HEK293 (cell line): Measurements from ENCODE around the gene ZNF423.

Experiments
- CTCF ChIA-PET: fragments of 350-600 bp; formaldehyde crosslinking; extraction: SDS; loops from one replicate; lab custom pipeline; 2021; ENCODE audit warnings: antibody characterized with exemption; lab: Yijun Ruan, JAX
- POLR2A ChIA-PET: fragments of 300-600 bp; formaldehyde crosslinking; extraction: SDS; loops from one replicate; lab custom pipeline; 2020; ENCODE audit warnings: antibody characterized with exemption, inconsistent platforms; lab: Yijun Ruan, JAX
- H3K27ac ChIP-seq: fragments of 200-500 bp; sonication (Bioruptor generic); 2 replicates; pipeline ENCODE4 v1.5.1; 2014; ENCODE audit warnings: low read depth, low read length, control low read depth, inconsistent platforms; ENCODE audit errors: extremely low read depth
- H3K36me3 ChIP-seq, 2 experiments: fragments of 200-500 bp in 1 of 2; sonication (Bioruptor generic) in 1 of 2; 1 replicate in 1 of 2; 2 replicates in 1 of 2; pipeline ENCODE4 v1.5.1; 2014 to 2017; ENCODE audit warnings: inconsistent platforms in 2 of 2, low read length in 2 of 2; ENCODE audit not compliant: control insufficient read depth in 2 of 2, insufficient read depth in 1 of 2
- H3K4me1 ChIP-seq: fragments of 200-500 bp; sonication (Bioruptor generic); 2 replicates; pipeline ENCODE4 v1.5.1; 2014; ENCODE audit warnings: mild to moderate bottlenecking, low read length, inconsistent platforms; ENCODE audit not compliant: control insufficient read depth, insufficient read depth
- H3K4me3 ChIP-seq: 2 replicates; pipeline ENCODE4 v1.5.1; 2011; ENCODE audit warnings: low read depth, mild to moderate bottlenecking, control low read depth, low read length, moderate library complexity
- H3K9me3 ChIP-seq: fragments of 200-500 bp; sonication (Bioruptor generic); 2 replicates; pipeline ENCODE4 v1.5.1; 2014; ENCODE audit warnings: low read depth, low read length, inconsistent platforms; ENCODE audit not compliant: control insufficient read depth, insufficient read depth
- GLIS1 ChIP-seq: fragments of 450-650 bp; formaldehyde crosslinking; IDR thresholded peaks from 2 replicates; pipeline ENCODE4 v1.5.1; 2016; ENCODE audit warnings: missing biosample characterization, missing genetic modification characterization
- KLF7 ChIP-seq: fragments of 450-650 bp; formaldehyde crosslinking; IDR thresholded peaks from 2 replicates; pipeline ENCODE4 v1.5.1; 2016; ENCODE audit warnings: missing biosample characterization, missing genetic modification characterization, borderline replicate concordance
- SP2 ChIP-seq: fragments of 450-650 bp; formaldehyde crosslinking; IDR thresholded peaks from 2 replicates; pipeline ENCODE4 v1.5.1; 2016; ENCODE audit warnings: missing biosample characterization, missing genetic modification characterization
- ZNF112 ChIP-seq: fragments of 450-650 bp; formaldehyde crosslinking; IDR thresholded peaks from 2 replicates; pipeline ENCODE4 v1.5.0; 2017; ENCODE audit warnings: missing biosample characterization, missing genetic modification characterization
- ZNF121 ChIP-seq: fragments of 450-650 bp; formaldehyde crosslinking; IDR thresholded peaks from 2 replicates; pipeline ENCODE4 v1.5.1; 2016; ENCODE audit warnings: missing biosample characterization, missing genetic modification characterization
- ZNF184 ChIP-seq: fragments of 450-650 bp; IDR thresholded peaks from 2 replicates; pipeline ENCODE4 v1.5.1; 2018; ENCODE audit warnings: missing biosample characterization, mild to moderate bottlenecking, missing genetic modification characterization
- ZNF214 ChIP-seq: fragments of 450-650 bp; formaldehyde crosslinking; IDR thresholded peaks from 2 replicates; pipeline ENCODE4 v1.5.1; 2017; ENCODE audit warnings: missing biosample characterization, mild to moderate bottlenecking, missing genetic modification characterization, borderline replicate concordance
- ZNF239 ChIP-seq: fragments of 450-650 bp; formaldehyde crosslinking; IDR thresholded peaks from 2 replicates; pipeline ENCODE4 v1.5.1; 2016; ENCODE audit warnings: missing biosample characterization, missing genetic modification characterization
- ZNF48 ChIP-seq: fragments of 450-650 bp; formaldehyde crosslinking; IDR thresholded peaks from 2 replicates; pipeline ENCODE4 v1.5.1; 2016; ENCODE audit warnings: missing biosample characterization, missing genetic modification characterization
- ZNF544 ChIP-seq: fragments of 450-650 bp; formaldehyde crosslinking; IDR thresholded peaks from 2 replicates; pipeline ENCODE4 v1.5.0; 2017; ENCODE audit warnings: missing biosample characterization, missing genetic modification characterization
- ZNF600 ChIP-seq: fragments of 450-650 bp; formaldehyde crosslinking; IDR thresholded peaks from 2 replicates; pipeline ENCODE4 v1.5.1; 2016; ENCODE audit warnings: missing biosample characterization, missing genetic modification characterization
- ZNF610 ChIP-seq: fragments of 450-650 bp; formaldehyde crosslinking; IDR thresholded peaks from 2 replicates; pipeline ENCODE4 v1.5.1; 2016; ENCODE audit warnings: missing biosample characterization, missing genetic modification characterization, borderline replicate concordance
- ZNF660 ChIP-seq: fragments of 450-650 bp; IDR thresholded peaks from 2 replicates; pipeline ENCODE4 v1.5.1; 2018; ENCODE audit warnings: missing biosample characterization, mild to moderate bottlenecking, missing genetic modification characterization
- ZNF791 ChIP-seq: fragments of 450-650 bp; formaldehyde crosslinking; IDR thresholded peaks from 2 replicates; pipeline ENCODE4 v1.5.1; 2016; ENCODE audit warnings: missing biosample characterization, missing genetic modification characterization
- ZXDB ChIP-seq: fragments of 450-650 bp; formaldehyde crosslinking; IDR thresholded peaks from 2 replicates; pipeline ENCODE4 v1.5.1; 2016; ENCODE audit warnings: missing biosample characterization, missing genetic modification characterization
- TF ChIP-seq, protein P1 (sequence below): fragments of 450-650 bp; formaldehyde crosslinking; IDR thresholded peaks from 2 replicates; pipeline ENCODE4 v1.5.1; 2016; ENCODE audit warnings: missing biosample characterization, missing genetic modification characterization
- TF ChIP-seq, protein P2 (sequence below): fragments of 450-650 bp; formaldehyde crosslinking; IDR thresholded peaks from 2 replicates; pipeline ENCODE4 v1.5.1; 2016; ENCODE audit warnings: missing biosample characterization, missing genetic modification characterization
- TF ChIP-seq, protein P3 (sequence below): fragments of 450-650 bp; formaldehyde crosslinking; IDR thresholded peaks from 2 replicates; pipeline ENCODE4 v1.5.1; 2016; ENCODE audit warnings: missing biosample characterization, missing genetic modification characterization
- TF ChIP-seq, protein P4 (sequence below): fragments of 450-650 bp; formaldehyde crosslinking; IDR thresholded peaks from 2 replicates; pipeline ENCODE4 v1.5.1; 2016; ENCODE audit warnings: missing biosample characterization, missing genetic modification characterization

ZNF423 gene

DNA sequence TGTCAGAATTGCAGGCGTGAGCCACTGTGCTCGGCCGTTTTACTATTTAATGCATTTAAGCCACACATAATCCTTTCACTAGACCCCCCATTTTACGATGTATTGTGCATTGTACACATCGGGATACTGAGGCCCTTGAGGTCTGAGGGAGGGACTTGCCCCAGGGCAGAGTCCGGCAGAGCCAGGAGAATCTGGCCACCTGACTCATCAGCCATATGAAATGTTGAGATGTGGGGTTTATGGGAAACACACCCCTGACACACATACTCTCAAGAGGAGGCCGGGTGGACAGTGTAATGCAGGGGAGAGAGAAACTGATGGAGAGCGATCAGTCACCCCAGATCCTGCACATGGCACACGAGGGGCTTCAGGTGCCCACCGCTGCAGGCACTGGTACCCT lies 196.6 kb downstream of the ZNF423 start:
- no peaks in the 10 kb centered on the region for H3K9me3 ChIP-seq
- TF ChIP-seq, protein P1, sequence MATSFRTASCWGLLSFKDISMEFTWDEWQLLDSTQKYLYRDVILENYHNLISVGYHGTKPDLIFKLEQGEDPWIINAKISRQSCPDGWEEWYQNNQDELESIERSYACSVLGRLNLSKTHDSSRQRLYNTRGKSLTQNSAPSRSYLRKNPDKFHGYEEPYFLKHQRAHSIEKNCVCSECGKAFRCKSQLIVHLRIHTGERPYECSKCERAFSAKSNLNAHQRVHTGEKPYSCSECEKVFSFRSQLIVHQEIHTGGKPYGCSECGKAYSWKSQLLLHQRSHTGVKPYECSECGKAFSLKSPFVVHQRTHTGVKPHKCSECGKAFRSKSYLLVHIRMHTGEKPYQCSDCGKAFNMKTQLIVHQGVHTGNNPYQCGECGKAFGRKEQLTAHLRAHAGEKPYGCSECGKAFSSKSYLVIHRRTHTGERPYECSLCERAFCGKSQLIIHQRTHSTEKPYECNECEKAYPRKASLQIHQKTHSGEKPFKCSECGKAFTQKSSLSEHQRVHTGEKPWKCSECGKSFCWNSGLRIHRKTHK (tag by site-specific recombination), result no peak
- TF ChIP-seq ZNF544 (tag by site-specific recombination) (no peak), ZNF791 (tag by site-specific recombination) (no peak), ZNF48 (tag by site-specific recombination) (no peak)
- no peaks in the 10 kb centered on the region for H3K36me3 ChIP-seq
- H3K4me1 ChIP-seq, result no peaks in the 10 kb centered on the region
- POLR2A ChIA-PET, result no interaction called here
- CTCF ChIA-PET, result interaction anchor here (0.5 kb wide), 1 partner anchor 218 kb away, joined by 3 read pairs; no protein-coding TSS in a partner anchor
- H3K27ac ChIP-seq, result no peak overlapping the region
- H3K4me3 ChIP-seq, result no peak overlapping the region

DNA sequence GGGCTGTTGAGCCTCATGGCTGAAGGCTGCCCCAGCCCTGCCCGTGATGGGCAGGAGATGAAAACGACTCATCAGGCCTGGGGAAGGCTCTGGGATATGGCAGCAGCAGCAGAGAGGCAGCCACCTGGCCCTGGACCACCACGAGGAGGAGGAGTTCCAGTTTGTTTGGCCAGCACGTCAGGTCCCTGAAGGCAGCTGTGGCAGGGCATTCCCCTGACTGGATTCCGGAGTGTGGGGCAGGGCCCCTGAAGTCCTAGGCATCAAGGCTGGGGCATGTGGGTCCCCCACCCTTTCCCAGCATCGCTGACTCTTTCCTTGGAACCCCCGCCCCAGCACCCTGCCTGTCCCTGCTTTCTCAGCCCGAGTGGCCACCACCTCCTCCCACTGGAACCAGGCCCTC lies 197.4 kb downstream of the ZNF423 start:
- TF ChIP-seq KLF7 (tag by site-specific recombination), result no peak
- TF ChIP-seq ZNF660 (tag by site-specific recombination), result no peak
- no peak for TF ChIP-seq ZNF239 (tag by site-specific recombination)
- TF ChIP-seq ZNF214 (tag by site-specific recombination), result no peak
- no peak for TF ChIP-seq ZNF48 (tag by site-specific recombination)
- TF ChIP-seq ZNF121 (tag by site-specific recombination), result no peak
- no peak for TF ChIP-seq GLIS1 (tag by site-specific recombination)
- TF ChIP-seq, protein P2, sequence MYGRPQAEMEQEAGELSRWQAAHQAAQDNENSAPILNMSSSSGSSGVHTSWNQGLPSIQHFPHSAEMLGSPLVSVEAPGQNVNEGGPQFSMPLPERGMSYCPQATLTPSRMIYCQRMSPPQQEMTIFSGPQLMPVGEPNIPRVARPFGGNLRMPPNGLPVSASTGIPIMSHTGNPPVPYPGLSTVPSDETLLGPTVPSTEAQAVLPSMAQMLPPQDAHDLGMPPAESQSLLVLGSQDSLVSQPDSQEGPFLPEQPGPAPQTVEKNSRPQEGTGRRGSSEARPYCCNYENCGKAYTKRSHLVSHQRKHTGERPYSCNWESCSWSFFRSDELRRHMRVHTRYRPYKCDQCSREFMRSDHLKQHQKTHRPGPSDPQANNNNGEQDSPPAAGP, result no peak
- TF ChIP-seq ZNF600 (tag by site-specific recombination), result no peak
- no peak for TF ChIP-seq ZXDB
- ChIA-PET CTCF (no interaction called here), POLR2A (no interaction called here)
- Histone ChIP-seq H3K27ac (no peak overlapping the region), H3K9me3 (no peaks in the 10 kb centered on the region), H3K4me1 (no peaks in the 10 kb centered on the region), H3K4me3 (no peak overlapping the region), H3K36me3 (no peaks in the 10 kb centered on the region)

DNA sequence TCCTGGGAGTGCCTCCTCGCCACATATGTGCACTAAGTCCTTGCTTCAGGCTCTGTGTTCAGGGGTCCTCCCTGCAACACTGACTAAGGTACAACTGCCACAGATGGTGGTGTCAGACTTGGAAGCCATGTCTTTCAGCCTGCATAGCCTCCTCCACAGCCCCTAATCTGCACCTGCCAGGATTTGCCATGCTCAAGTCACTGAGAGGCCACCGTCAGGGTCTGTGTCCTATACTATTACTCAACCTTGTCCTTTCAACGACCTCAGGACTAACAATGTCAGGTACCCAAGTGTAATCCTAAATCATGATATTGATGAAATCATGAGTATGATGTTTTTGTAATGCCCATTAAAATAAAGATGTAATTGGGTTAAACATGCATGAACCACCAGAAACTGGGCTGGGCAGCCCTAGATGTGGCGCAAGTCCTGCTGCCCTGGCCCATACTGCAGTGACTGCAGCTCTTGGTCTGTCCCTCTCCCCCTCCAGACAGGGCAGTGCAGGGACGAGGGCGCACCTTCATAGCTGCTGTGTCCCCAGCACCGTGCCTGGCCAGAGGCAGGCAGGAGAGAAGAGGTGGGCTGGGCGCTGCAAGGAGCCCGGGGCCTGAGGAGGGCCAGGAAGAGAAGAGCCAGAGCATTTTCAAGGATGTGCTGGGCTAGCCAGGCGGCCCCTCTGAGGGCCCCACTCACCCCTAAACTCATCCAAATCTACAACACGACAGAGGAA lies 198.0 kb downstream of the ZNF423 start:
- H3K4me3 ChIP-seq, result no peak overlapping the region
- H3K4me1 ChIP-seq, result no peaks in the 10 kb centered on the region
- CTCF ChIA-PET, result no interaction called here
- no peaks in the 10 kb centered on the region for H3K36me3 ChIP-seq
- POLR2A ChIA-PET, result no interaction called here
- no peak overlapping the region for H3K27ac ChIP-seq
- H3K9me3 ChIP-seq, result no peaks in the 10 kb centered on the region
- TF ChIP-seq ZNF610 (no peak), ZNF184 (no peak), ZNF112 (tag by site-specific recombination) (no peak), ZNF544 (tag by site-specific recombination) (no peak), SP2 (tag by site-specific recombination) (no peak)
- TF ChIP-seq, protein P3, sequence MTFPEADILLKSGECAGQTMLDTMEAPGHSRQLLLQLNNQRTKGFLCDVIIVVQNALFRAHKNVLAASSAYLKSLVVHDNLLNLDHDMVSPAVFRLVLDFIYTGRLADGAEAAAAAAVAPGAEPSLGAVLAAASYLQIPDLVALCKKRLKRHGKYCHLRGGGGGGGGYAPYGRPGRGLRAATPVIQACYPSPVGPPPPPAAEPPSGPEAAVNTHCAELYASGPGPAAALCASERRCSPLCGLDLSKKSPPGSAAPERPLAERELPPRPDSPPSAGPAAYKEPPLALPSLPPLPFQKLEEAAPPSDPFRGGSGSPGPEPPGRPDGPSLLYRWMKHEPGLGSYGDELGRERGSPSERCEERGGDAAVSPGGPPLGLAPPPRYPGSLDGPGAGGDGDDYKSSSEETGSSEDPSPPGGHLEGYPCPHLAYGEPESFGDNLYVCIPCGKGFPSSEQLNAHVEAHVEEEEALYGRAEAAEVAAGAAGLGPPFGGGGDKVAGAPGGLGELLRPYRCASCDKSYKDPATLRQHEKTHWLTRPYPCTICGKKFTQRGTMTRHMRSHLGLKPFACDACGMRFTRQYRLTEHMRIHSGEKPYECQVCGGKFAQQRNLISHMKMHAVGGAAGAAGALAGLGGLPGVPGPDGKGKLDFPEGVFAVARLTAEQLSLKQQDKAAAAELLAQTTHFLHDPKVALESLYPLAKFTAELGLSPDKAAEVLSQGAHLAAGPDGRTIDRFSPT (tag by site-specific recombination), result no peak
- TF ChIP-seq, protein P4, sequence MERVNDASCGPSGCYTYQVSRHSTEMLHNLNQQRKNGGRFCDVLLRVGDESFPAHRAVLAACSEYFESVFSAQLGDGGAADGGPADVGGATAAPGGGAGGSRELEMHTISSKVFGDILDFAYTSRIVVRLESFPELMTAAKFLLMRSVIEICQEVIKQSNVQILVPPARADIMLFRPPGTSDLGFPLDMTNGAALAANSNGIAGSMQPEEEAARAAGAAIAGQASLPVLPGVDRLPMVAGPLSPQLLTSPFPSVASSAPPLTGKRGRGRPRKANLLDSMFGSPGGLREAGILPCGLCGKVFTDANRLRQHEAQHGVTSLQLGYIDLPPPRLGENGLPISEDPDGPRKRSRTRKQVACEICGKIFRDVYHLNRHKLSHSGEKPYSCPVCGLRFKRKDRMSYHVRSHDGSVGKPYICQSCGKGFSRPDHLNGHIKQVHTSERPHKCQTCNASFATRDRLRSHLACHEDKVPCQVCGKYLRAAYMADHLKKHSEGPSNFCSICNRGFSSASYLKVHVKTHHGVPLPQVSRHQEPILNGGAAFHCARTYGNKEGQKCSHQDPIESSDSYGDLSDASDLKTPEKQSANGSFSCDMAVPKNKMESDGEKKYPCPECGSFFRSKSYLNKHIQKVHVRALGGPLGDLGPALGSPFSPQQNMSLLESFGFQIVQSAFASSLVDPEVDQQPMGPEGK (tag by site-specific recombination), result no peak
